Hematopoietic multipotent progenitor cell treated with erythropoietin and hydrocortisone succinate and interleukin-3 and kit ligand, for 17 days (in vitro differentiated cells): ENCODE measurements around the gene MOGAT2.
"Not testable (repeated sequence)": the region's sequence is repeated elsewhere in the genome, so short reads cannot be mapped to it uniquely, and the experiment has no call there.

Experiments
- DNase-seq: peaks from one replicate; pipeline ENCODE4 v3.0.0-alpha.2; 2015; ENCODE audit warnings: low spot score

MOGAT2 gene

GRCh38 chr11:75719340-75720239, 2.0 kb downstream of the MOGAT2 start:
- DNase-seq = no peak

- DNase-seq = no peak
These were observed 3.0 kb downstream of the MOGAT2 start for GRCh38 chr11:75720639-75721038.

GRCh38 chr11:75721852-75722668, 4.4 kb downstream of the MOGAT2 start:
- no peak for DNase-seq

GRCh38 chr11:75722669-75723042, 5.0 kb downstream of the MOGAT2 start:
- DNase-seq = no peak

- no peak for DNase-seq
These were observed 8.1 kb downstream of the MOGAT2 start for GRCh38 chr11:75725547-75726320.

- no peak for DNase-seq
These were observed 11.4 kb downstream of the MOGAT2 start for GRCh38 chr11:75728992-75729391.

- no peak for DNase-seq
These were observed 13.5 kb downstream of the MOGAT2 start for GRCh38 chr11:75731095-75731494.

GRCh38 chr11:75733071-75733430, 15.4 kb downstream of the MOGAT2 start:
- DNase-seq = no peak

- no peak for DNase-seq
These were observed 15.9 kb downstream of the MOGAT2 start for GRCh38 chr11:75733431-75734107.

GRCh38 chr11:75734491-75735180, 17.0 kb downstream of the MOGAT2 start:
- no peak for DNase-seq

- no peak for DNase-seq
These were observed 17.7 kb downstream of the MOGAT2 start for GRCh38 chr11:75735181-75735845.

- DNase-seq = no peak
These were observed 19.7 kb downstream of the MOGAT2 start for GRCh38 chr11:75737314-75737713.

GRCh38 chr11:75740681-75741080, 23.0 kb downstream of the MOGAT2 start:
- DNase-seq = no peak

- not testable (repeated sequence) for DNase-seq
These were observed 25.5 kb downstream of the MOGAT2 start for GRCh38 chr11:75743159-75743558.

- no peak for DNase-seq
These were observed 26.3 kb downstream of the MOGAT2 start for GRCh38 chr11:75743711-75744563.

- no peak for DNase-seq
These were observed 28.2 kb downstream of the MOGAT2 start for GRCh38 chr11:75745807-75746206.

- not testable (repeated sequence) for DNase-seq
These were observed 31.2 kb downstream of the MOGAT2 start for GRCh38 chr11:75748729-75749273.

GRCh38 chr11:75754933-75755332, 37.3 kb downstream of the MOGAT2 start:
- not testable (repeated sequence) for DNase-seq

GRCh38 chr11:75757651-75758050, 40.0 kb downstream of the MOGAT2 start:
- no peak for DNase-seq
